NCI-H187 treated with DMSO at 0.1 percent for 48 hours (cell line): ENCODE data around the gene KLK3.
A peak's percentile ranks its signal among the peaks of the same experiment; 100 is the strongest.

Experiments used
- DNase-seq: peaks from one replicate; lab custom pipeline; 2025; lab: John Stamatoyannopoulos, UW

The KLK3 gene

GRCh38 chr19:50831026-50831396, 23.7 kb upstream of the KLK3 start:
- no peak for DNase-seq

- DNase-seq: no peak
Measured at GRCh38 chr19:50832666-50833065, 22.0 kb upstream of the KLK3 start.

- DNase-seq: no peak
Measured at GRCh38 chr19:50833117-50833801, 21.5 kb upstream of the KLK3 start, which contains the start of gene KLK15. Gene KLK15, minus strand, starts transcription at chr19:50833574. Its CDS starts 2,082 bp downstream, at chr19:50831492.

GRCh38 chr19:50833802-50834167, 20.9 kb upstream of the KLK3 start:
- DNase-seq: no peak

- DNase-seq: no peak
Measured at GRCh38 chr19:50835103-50835784, 19.5 kb upstream of the KLK3 start.

- peak; percentile 22 for DNase-seq
Measured at GRCh38 chr19:50835785-50836542, 18.8 kb upstream of the KLK3 start.

- no peak for DNase-seq
Measured at GRCh38 chr19:50836543-50837195, 18.0 kb upstream of the KLK3 start.

GRCh38 chr19:50837300-50837699, 17.4 kb upstream of the KLK3 start:
- no peak for DNase-seq

GRCh38 chr19:50838239-50838638, 16.5 kb upstream of the KLK3 start:
- no peak for DNase-seq

GRCh38 chr19:50839712-50840655, 14.7 kb upstream of the KLK3 start:
- no peak for DNase-seq

- DNase-seq: no peak
Measured at GRCh38 chr19:50842130-50842529, 12.6 kb upstream of the KLK3 start.

- no peak for DNase-seq
Measured at GRCh38 chr19:50843205-50843604, 11.5 kb upstream of the KLK3 start.

- no peak for DNase-seq
Measured at GRCh38 chr19:50843701-50844221, 11.0 kb upstream of the KLK3 start.

- DNase-seq: no peak
Measured at GRCh38 chr19:50844296-50844935, 10.3 kb upstream of the KLK3 start.

GRCh38 chr19:50850738-50851137, 4.0 kb upstream of the KLK3 start:
- DNase-seq: no peak

GRCh38 chr19:50851620-50852019, 3.1 kb upstream of the KLK3 start:
- DNase-seq: no peak

- DNase-seq: no peak
Measured at GRCh38 chr19:50857366-50857765, 2.7 kb downstream of the KLK3 start.

GRCh38 chr19:50858886-50859285, 4.2 kb downstream of the KLK3 start:
- DNase-seq: peak; percentile 73

GRCh38 chr19:50859849-50860248, 5.1 kb downstream of the KLK3 start:
- DNase-seq: no peak

- no peak for DNase-seq
Measured at GRCh38 chr19:50861010-50861409, 6.3 kb downstream of the KLK3 start.
